A549 (cell line): ENCODE data around the gene MGME1. TPM values are rescaled to one million over a fixed set of nuclear protein-coding genes. Genes with fewer than 3 reads are reported as not detected.

Experiments
- ATAC-seq, 2 experiments: fragments of 200-7000 bp in 1 of 2; fragments of >200 bp in 1 of 2; cut with Nextera tagmentation in 1 of 2; cut with Tn5 transposase in 1 of 2; 3 replicates each; pipeline versions ENCODE4 v1.8.0 to v1.9.1; 2018 to 2020; ENCODE audit warnings: mild to moderate bottlenecking in 1 of 2, moderate library complexity in 1 of 2
- CTCF ChIA-PET: fragments of 300-600 bp; sonication (Branson Sonifier 250); formaldehyde crosslinking; extraction: SDS; loops from one replicate; lab custom pipeline; 2021; ENCODE audit warnings: antibody characterized with exemption, inconsistent platforms; lab: Yijun Ruan, JAX
- POLR2A ChIA-PET: fragments of 350-600 bp; formaldehyde crosslinking; extraction: SDS; loops from one replicate; lab custom pipeline; 2021; ENCODE audit warnings: antibody characterized with exemption, inconsistent platforms; lab: Yijun Ruan, JAX
- DNase-seq, 2 experiments: peaks; one replicate each; pipeline versions ENCODE4 v3.0.0 to v3.0.0-alpha.2; 2011 to 2016; ENCODE audit warnings: low read depth in 1 of 2, low spot score in 1 of 2
- FAIRE-seq: peaks from 2 replicates; lab custom pipeline; 2011; peaks lifted over from hg19 to GRCh38; lab: Jason Lieb, UNC
- H3K27ac ChIP-seq, 2 experiments: fragments of >200 bp; sonication (Bioruptor Twin); formaldehyde crosslinking; 3 replicates each; pipeline ENCODE4 v1.5.1; 2016 to 2017
- H3K4me1 ChIP-seq: fragments of >200 bp; sonication (Bioruptor Twin); formaldehyde crosslinking; 3 replicates; pipeline ENCODE4 v1.6.1; 2016
- H3K4me2 ChIP-seq: fragments of >200 bp; sonication (Bioruptor Twin); formaldehyde crosslinking; 3 replicates; pipeline ENCODE4 v1.6.1; 2016
- H3K4me3 ChIP-seq: fragments of >200 bp; sonication (Bioruptor Twin); formaldehyde crosslinking; 3 replicates; pipeline ENCODE4 v1.5.1; 2016
- H3K9me3 ChIP-seq: fragments of >200 bp; sonication (Bioruptor Twin); formaldehyde crosslinking; 3 replicates; pipeline ENCODE4 v1.6.1; 2016
- CHD2 ChIP-seq: fragments of 150-350 bp; IDR thresholded peaks from 2 replicates; pipeline ENCODE4 v1.6.1; 2014; ENCODE audit warnings: low read length; ENCODE audit not compliant: partially characterized antibody
- CHD4 ChIP-seq: fragments of 200-600 bp; sonication (generic); IDR thresholded peaks from 2 replicates; pipeline ENCODE4 v1.6.1; 2016; ENCODE audit warnings: antibody characterized with exemption, mild to moderate bottlenecking, borderline replicate concordance
- CTCF ChIP-seq: fragments of >200 bp; sonication (Bioruptor Twin); formaldehyde crosslinking; IDR thresholded peaks from 3 replicates; pipeline ENCODE4 v1.5.1; 2016
- EHF ChIP-seq: fragments of 250-450 bp; sonication (Bioruptor Pico); IDR thresholded peaks from 2 replicates; pipeline ENCODE4 v1.5.0; 2020; ENCODE audit warnings: mild to moderate bottlenecking
- EP300 ChIP-seq, 2 experiments: fragments of >200 bp; sonication (Bioruptor Twin); formaldehyde crosslinking; IDR thresholded peaks; 2 replicates in 1 of 2; 3 replicates in 1 of 2; pipeline ENCODE4 v1.6.1; 2016 to 2017
- ESRRA ChIP-seq: fragments of 150-350 bp; IDR thresholded peaks from 2 replicates; pipeline ENCODE4 v1.6.1; 2014; ENCODE audit warnings: mild to moderate bottlenecking, low read length, borderline replicate concordance
- FOSL2 ChIP-seq, 2 experiments: fragments of 450-650 bp in 1 of 2; fragments of >200 bp in 1 of 2; sonication (Bioruptor Twin) in 1 of 2; formaldehyde crosslinking; IDR thresholded peaks; 2 replicates each; pipeline versions ENCODE4 v1.5.0 to v1.6.1; 2016 to 2020; ENCODE audit warnings: mild to moderate bottlenecking in 1 of 2, moderate library complexity in 1 of 2
- HES2 ChIP-seq: fragments of >200 bp; sonication (Bioruptor Twin); formaldehyde crosslinking; IDR thresholded peaks from 2 replicates; pipeline ENCODE4 v1.6.1; 2016
- HEYL ChIP-seq: fragments of 250-450 bp; sonication (Bioruptor Pico); IDR thresholded peaks from 2 replicates; pipeline ENCODE4 v1.8.0; 2021; ENCODE audit warnings: mild to moderate bottlenecking, moderate library complexity
- HMGXB4 ChIP-seq: fragments of 250-450 bp; sonication (Bioruptor Pico); IDR thresholded peaks from 2 replicates; pipeline ENCODE4 v1.5.0; 2021; ENCODE audit warnings: mild to moderate bottlenecking, moderate library complexity, borderline replicate concordance
- HOXA7 ChIP-seq: fragments of 250-450 bp; sonication (Bioruptor Pico); IDR thresholded peaks from 2 replicates; pipeline ENCODE4 v1.5.0; 2020; ENCODE audit warnings: mild to moderate bottlenecking, moderate library complexity
- JUN ChIP-seq, 2 experiments: fragments of >200 bp; sonication (Bioruptor Twin); formaldehyde crosslinking; IDR thresholded peaks; 2 replicates in 1 of 2; 3 replicates in 1 of 2; pipeline ENCODE4 v1.6.1; 2016 to 2017
- JUNB ChIP-seq: fragments of >200 bp; sonication (Bioruptor Twin); formaldehyde crosslinking; IDR thresholded peaks from 2 replicates; pipeline ENCODE4 v1.6.1; 2016
- KDM1A ChIP-seq: fragments of 200-600 bp; sonication (generic); IDR thresholded peaks from 2 replicates; pipeline ENCODE4 v1.6.1; 2016; ENCODE audit warnings: low read depth, mild to moderate bottlenecking
- KDM5A ChIP-seq: fragments of 200-600 bp; sonication (generic); IDR thresholded peaks from 2 replicates; pipeline ENCODE4 v1.6.1; 2016; ENCODE audit warnings: antibody characterized with exemption, mild to moderate bottlenecking
- MAX ChIP-seq: IDR thresholded peaks from 2 replicates; pipeline ENCODE4 v1.6.1; 2012
- NPAS2 ChIP-seq: fragments of 250-450 bp; sonication (Bioruptor Pico); IDR thresholded peaks from 2 replicates; pipeline ENCODE4 v1.8.0; 2022; ENCODE audit warnings: mild to moderate bottlenecking, moderate library complexity, borderline replicate concordance
- PHF8 ChIP-seq: fragments of 200-600 bp; sonication (generic); IDR thresholded peaks from 2 replicates; pipeline ENCODE4 v1.6.1; 2016; ENCODE audit warnings: low read depth, mild to moderate bottlenecking, antibody characterized with exemption, moderate library complexity, borderline replicate concordance
- POLR2AphosphoS2 ChIP-seq: conservative IDR thresholded peaks from 2 replicates; pipeline ENCODE4 v1.6.1; 2012; ENCODE audit warnings: low read length, improper control_type of control experiment, inconsistent platforms
- RNF2 ChIP-seq: fragments of 200-600 bp; sonication (generic); IDR thresholded peaks from 2 replicates; pipeline ENCODE4 v1.6.1; 2016; ENCODE audit warnings: low read depth, mild to moderate bottlenecking, antibody characterized with exemption, moderate library complexity, borderline replicate concordance
- WGBS: methylation state at CpG from one replicate; pipeline ENCODE4 v1.1.6; 2017; ENCODE audit errors: missing lambda C conversion rate; 5-methylcytosine and 5-hydroxymethylcytosine counted together
- polyA plus RNA-seq, 4 experiments: library from polyadenylated mRNA; depleted of rRNA in 3 of 4; stranded (reverse); fragments of >200 nt; fragmentation: RNase III in 1 of 4; extraction: RNeasy Plus Mini Kit Qiagen cat#74134 plus additional on column Dnase treatment in 1 of 4; gene quantifications; 2 replicates in 3 of 4; 3 replicates in 1 of 4; pipeline ENCODE4 v1.2.3, GENCODE V29; 2011 to 2017

MGME1 gene
- polyA plus RNA-seq, 2 of the 4 experiments (the other 2 are of a cell fraction) = 46.6 to 47.9 TPM

GRCh38 chr20:17931513-17931912 lies 37.3 kb upstream of the MGME1 start:
- WGBS = 80% methylated on average over 1 of the region's 1 CpG
- H3K4me1 ChIP-seq = no peaks in the 10 kb centered on the region; the same call in 2 of the 3 replicates
- no peak overlapping the region for H3K27ac ChIP-seq
- no peak overlapping the region for H3K4me2 ChIP-seq
- FAIRE-seq (no peak), DNase-seq (no peak), ATAC-seq (no peak)
- ChIA-PET POLR2A (no interaction called here), CTCF (interaction anchor here (0.8 kb wide), 1 partner anchor 37 kb away, joined by 3 read pairs; no protein-coding TSS in a partner anchor)
- H3K9me3 ChIP-seq = 0 out of 3 replicates have a peak, but pooled peaks cover 6% of the 10 kb centered on the region
- TF ChIP-seq ESRRA (no peak), EP300 (IDR thresholded peaks at IDR 0.05) (no peak), CTCF (no peak), FOSL2 (IDR thresholded peaks at IDR 0.05) (no peak), FOSL2 (CRISPR knock-in tag; IDR thresholded peaks at IDR 0.05) (no peak), EHF (no peak), HEYL (CRISPR knock-in tag) (no peak), CHD2 (no peak), HOXA7 (no peak), CHD4 (no peak), PHF8 (no peak), KDM5A (no peak), JUN (IDR thresholded peaks at IDR 0.05) (no peak), POLR2AphosphoS2 (no peak), RNF2 (no peak)
- H3K4me3 ChIP-seq = no peak overlapping the region

- Histone ChIP-seq H3K4me1 (no peaks in the 10 kb centered on the region; the same call in 2 of the 3 replicates), H3K4me3 (no peak overlapping the region), H3K4me2 (no peak overlapping the region), H3K27ac (no peak overlapping the region), H3K9me3 (0 out of 3 replicates have a peak, but pooled peaks cover 6% of the 10 kb centered on the region)
- WGBS = 82% methylated on average over 5 of the region's 5 CpGs
- CTCF ChIA-PET = interaction anchor here (0.6 to 0.8 kb wide), 2 partner anchors 25 to 38 kb away, joined by 3 read pairs; no protein-coding TSS in a partner anchor
- POLR2A ChIA-PET = no interaction called here
- no peak for ATAC-seq
- no peak for TF ChIP-seq CTCF
- TF ChIP-seq POLR2AphosphoS2 = no peak
- TF ChIP-seq MAX = no peak
- TF ChIP-seq KDM1A = no peak
- no peak for TF ChIP-seq EHF
- no peak for TF ChIP-seq HES2
- TF ChIP-seq NPAS2 (CRISPR knock-in tag) = no peak
- TF ChIP-seq JUNB = no peak
- no peak for TF ChIP-seq HMGXB4 (CRISPR knock-in tag)
- TF ChIP-seq CHD4 = no peak
- no peak for DNase-seq
- FAIRE-seq = no peak
These were observed 36.4 kb upstream of the MGME1 start for GRCh38 chr20:17932396-17932795.
